ENCODE data around the gene PDE4B.

The PDE4B gene

GRCh38 chr1:66270119-66270812 is 477.6 kb downstream of the PDE4B start:
- no peak for DNase-seq

GRCh38 chr1:66271216-66271903 is 478.7 kb downstream of the PDE4B start:
- DNase-seq = no peak

GRCh38 chr1:66271904-66272254 is 479.2 kb downstream of the PDE4B start:
- DNase-seq = no peak

- DNase-seq = no peak
Measured at GRCh38 chr1:66273656-66274055, 481.0 kb downstream of the PDE4B start.

- no peak for DNase-seq
Measured at GRCh38 chr1:66274634-66275033, 481.9 kb downstream of the PDE4B start.

- DNase-seq = no peak
Measured at GRCh38 chr1:66275083-66275482, 482.4 kb downstream of the PDE4B start.

- no peak for DNase-seq
Measured at GRCh38 chr1:66275601-66276023, 482.9 kb downstream of the PDE4B start.

GRCh38 chr1:66276218-66276617 is 483.5 kb downstream of the PDE4B start:
- DNase-seq = no peak

GRCh38 chr1:66278260-66279021 is 485.7 kb downstream of the PDE4B start:
- no peak for DNase-seq

GRCh38 chr1:66281808-66282207 is 489.1 kb downstream of the PDE4B start:
- DNase-seq = no peak

- no peak for DNase-seq
Measured at GRCh38 chr1:66282343-66282852, 489.7 kb downstream of the PDE4B start.

GRCh38 chr1:66282891-66283621 is 490.4 kb downstream of the PDE4B start:
- DNase-seq = no peak

- no peak for DNase-seq
Measured at GRCh38 chr1:66283622-66284041, 490.9 kb downstream of the PDE4B start.

- no peak for DNase-seq
Measured at GRCh38 chr1:66284746-66285145, 492.1 kb downstream of the PDE4B start.

- DNase-seq = no peak
Measured at GRCh38 chr1:66285618-66286270, 493.0 kb downstream of the PDE4B start.

- no peak for DNase-seq
Measured at GRCh38 chr1:66286307-66286706, 493.6 kb downstream of the PDE4B start.

- DNase-seq = no peak
Measured at GRCh38 chr1:66288048-66288447, 495.4 kb downstream of the PDE4B start.

- no peak for DNase-seq
Measured at GRCh38 chr1:66290761-66291530, 498.3 kb downstream of the PDE4B start.

GRCh38 chr1:66291531-66291864 is 498.8 kb downstream of the PDE4B start:
- no peak for DNase-seq

GRCh38 chr1:66292305-66292704 is 499.6 kb downstream of the PDE4B start:
- no peak for DNase-seq

GRCh38 chr1:66292944-66293343 is 500.2 kb downstream of the PDE4B start:
- no peak for DNase-seq
